H9 (cell line): Measurements from ENCODE around the gene COA5. TPM values are rescaled to one million over a fixed set of nuclear protein-coding genes. Genes with fewer than 3 reads are reported as not detected.

ENCODE experiments used
- DNase-seq: peaks from one replicate; pipeline ENCODE4 v3.0.0-alpha.2; 2017
- H2AFZ ChIP-seq: one replicate; pipeline ENCODE4 v1.6.1; 2013; ENCODE audit warnings: mild to moderate bottlenecking, low read length, control low read depth, moderate library complexity
- H2AK5ac ChIP-seq: 2 replicates; pipeline ENCODE4 v1.6.1; 2013; ENCODE audit warnings: low read length, control low read depth, mixed read lengths; ENCODE audit not compliant: insufficient read length
- H2BK120ac ChIP-seq: one replicate; pipeline ENCODE4 v1.6.1; 2013; ENCODE audit warnings: low read depth, mild to moderate bottlenecking, low read length, control low read depth, inconsistent platforms; ENCODE audit not compliant: poor library complexity, severe bottlenecking
- H2BK12ac ChIP-seq: 2 replicates; pipeline ENCODE4 v1.6.1; 2013; ENCODE audit warnings: low read length, control low read depth, mixed read lengths, low read depth; ENCODE audit not compliant: insufficient read length
- H2BK15ac ChIP-seq: 2 replicates; pipeline ENCODE4 v1.6.1; 2013; ENCODE audit warnings: low read depth, low read length, control low read depth
- H2BK20ac ChIP-seq: one replicate; pipeline ENCODE4 v1.6.1; 2013; ENCODE audit warnings: low read depth, mild to moderate bottlenecking, low read length, control low read depth, inconsistent platforms; ENCODE audit not compliant: poor library complexity, severe bottlenecking
- H2BK5ac ChIP-seq: 2 replicates; pipeline ENCODE4 v1.6.1; 2013; ENCODE audit warnings: low read length, control low read depth, mixed read lengths; ENCODE audit not compliant: insufficient read length
- H3K14ac ChIP-seq: 2 replicates; pipeline ENCODE4 v1.6.1; 2013; ENCODE audit warnings: low read length, control low read depth; ENCODE audit not compliant: insufficient read depth
- H3K18ac ChIP-seq: 2 replicates; pipeline ENCODE4 v1.6.1; 2013; ENCODE audit warnings: low read depth, mild to moderate bottlenecking, mixed read lengths, low read length, control low read depth; ENCODE audit not compliant: insufficient read length
- H3K23ac ChIP-seq: 2 replicates; pipeline ENCODE4 v1.6.1; 2013; ENCODE audit warnings: low read length, control low read depth, mixed read lengths, low read depth; ENCODE audit not compliant: insufficient read length
- H3K23me2 ChIP-seq: 2 replicates; pipeline ENCODE4 v1.6.1; 2013; ENCODE audit warnings: low read depth, mild to moderate bottlenecking, mixed read lengths, low read length, control low read depth; ENCODE audit not compliant: insufficient read length, poor library complexity, severe bottlenecking
- H3K27ac ChIP-seq: 2 replicates; pipeline ENCODE4 v1.5.1; 2013; ENCODE audit warnings: low read length, control low read depth, mixed read lengths, low read depth; ENCODE audit not compliant: insufficient read length
- H3K27me3 ChIP-seq: 2 replicates; pipeline ENCODE4 v1.6.1; 2013; ENCODE audit warnings: low read length, control low read depth, inconsistent platforms; ENCODE audit not compliant: insufficient read depth
- H3K4ac ChIP-seq: 2 replicates; pipeline ENCODE4 v1.6.1; 2013; ENCODE audit warnings: low read depth, mild to moderate bottlenecking, control low read depth, inconsistent platforms, low read length, moderate library complexity
- H3K4me1 ChIP-seq: 2 replicates; pipeline ENCODE4 v1.6.1; 2013; ENCODE audit warnings: low read length, control low read depth, inconsistent platforms; ENCODE audit not compliant: insufficient read depth
- H3K4me2 ChIP-seq: 2 replicates; pipeline ENCODE4 v1.6.1; 2013; ENCODE audit warnings: low read length, control low read depth, mixed read lengths; ENCODE audit not compliant: insufficient read length, insufficient read depth
- H3K56ac ChIP-seq: 2 replicates; pipeline ENCODE4 v1.6.1; 2013; ENCODE audit warnings: low read depth, mild to moderate bottlenecking, mixed read lengths, low read length, control low read depth; ENCODE audit not compliant: insufficient read length
- H3K79me1 ChIP-seq: 2 replicates; pipeline ENCODE4 v1.6.1; 2013; ENCODE audit warnings: low read depth, mild to moderate bottlenecking, moderate library complexity, low read length, control low read depth, inconsistent platforms; ENCODE audit not compliant: insufficient read depth, poor library complexity, severe bottlenecking
- H3K79me2 ChIP-seq: 2 replicates; pipeline ENCODE4 v1.6.1; 2013; ENCODE audit warnings: low read length, control low read depth, inconsistent platforms; ENCODE audit not compliant: insufficient read depth
- H3K9ac ChIP-seq: 2 replicates; pipeline ENCODE4 v1.6.1; 2013; ENCODE audit warnings: low read length, control low read depth, mixed read lengths; ENCODE audit not compliant: insufficient read length; ENCODE audit errors: extremely low read depth
- H3K9me3 ChIP-seq: one replicate; pipeline ENCODE4 v1.6.1; 2013; ENCODE audit warnings: low read depth, low read length, inconsistent platforms; ENCODE audit not compliant: control insufficient read depth
- H3T11ph ChIP-seq: one replicate; pipeline ENCODE4 v1.6.1; 2013; ENCODE audit warnings: mild to moderate bottlenecking, low read length, control low read depth, inconsistent platforms
- H4K20me1 ChIP-seq: one replicate; pipeline ENCODE4 v1.6.1; 2013; ENCODE audit not compliant: control insufficient read depth, insufficient read length, insufficient read depth
- H4K5ac ChIP-seq: 2 replicates; pipeline ENCODE4 v1.6.1; 2013; ENCODE audit warnings: low read depth, mild to moderate bottlenecking, mixed read lengths, low read length, control low read depth; ENCODE audit not compliant: insufficient read length
- H4K8ac ChIP-seq: replicated peaks from 2 replicates; pipeline ENCODE4 v1.6.1; 2013; ENCODE audit warnings: low read length, control low read depth, mixed read lengths, low read depth; ENCODE audit not compliant: insufficient read length
- H4K91ac ChIP-seq: 2 replicates; pipeline ENCODE4 v1.6.1; 2013; ENCODE audit warnings: low read depth, mild to moderate bottlenecking, moderate library complexity, mixed read lengths, low read length, control low read depth; ENCODE audit not compliant: insufficient read length
- H3K27ac Mint-ChIP-seq, 3 experiments: 2 replicates in 2 of 3; 3 replicates in 1 of 3; pipeline ENCODE4 v1.8.0; 2020 to 2021; ENCODE audit warnings: mixed read lengths in 3 of 3, mild to moderate bottlenecking in 1 of 3, moderate library complexity in 1 of 3
- H3K27me3 Mint-ChIP-seq: 2 replicates; pipeline ENCODE4 v1.8.0; 2021; ENCODE audit warnings: low read depth, mild to moderate bottlenecking, moderate library complexity, mixed read lengths
- H3K36me3 Mint-ChIP-seq, 3 experiments: 2 replicates in 2 of 3; 3 replicates in 1 of 3; pipeline ENCODE4 v1.8.0; 2020 to 2021; ENCODE audit warnings: low read depth in 3 of 3, mixed read lengths in 3 of 3; ENCODE audit not compliant: insufficient read depth in 1 of 3
- H3K4me1 Mint-ChIP-seq, 2 experiments: 2 replicates each; pipeline ENCODE4 v1.8.0; 2020; ENCODE audit warnings: mixed read lengths in 2 of 2
- H3K4me3 Mint-ChIP-seq, 2 experiments: 2 replicates in 1 of 2; 3 replicates in 1 of 2; pipeline ENCODE4 v1.8.0; 2020 to 2021; ENCODE audit warnings: mild to moderate bottlenecking in 2 of 2, mixed read lengths in 2 of 2, moderate library complexity in 1 of 2
- H3K9me3 Mint-ChIP-seq, 2 experiments: 2 replicates in 1 of 2; 3 replicates in 1 of 2; pipeline ENCODE4 v1.8.0; 2020; ENCODE audit warnings: mild to moderate bottlenecking in 2 of 2, mixed read lengths in 2 of 2, moderate library complexity in 1 of 2
- WGBS: extraction: QIAGEN DNeasy Blood & Tissue Kit; methylation state at CpG from one replicate; pipeline ENCODE4 v1.1.7; 2013; ENCODE audit warnings: missing lambda C conversion rate, low lambda C conversion rate, mixed read lengths; ENCODE audit not compliant: insufficient read length; ENCODE audit errors: extremely low coverage; 5-methylcytosine and 5-hydroxymethylcytosine counted together
- total RNA-seq: library from RNA; stranded (reverse); gene quantifications from 2 replicates; pipeline ENCODE4 v1.2.1, GENCODE V29; 2021
- TF ChIP-seq, protein P1 (sequence below): fragments of 200-600 bp; sonication (generic); conservative IDR thresholded peaks from 3 replicates; pipeline ENCODE4 v1.8.0; 2021; ENCODE audit warnings: antibody characterized with exemption, mild to moderate bottlenecking

COA5 gene
- total RNA-seq, 1 experiment from 2014 or later: 23.6 TPM

DNA sequence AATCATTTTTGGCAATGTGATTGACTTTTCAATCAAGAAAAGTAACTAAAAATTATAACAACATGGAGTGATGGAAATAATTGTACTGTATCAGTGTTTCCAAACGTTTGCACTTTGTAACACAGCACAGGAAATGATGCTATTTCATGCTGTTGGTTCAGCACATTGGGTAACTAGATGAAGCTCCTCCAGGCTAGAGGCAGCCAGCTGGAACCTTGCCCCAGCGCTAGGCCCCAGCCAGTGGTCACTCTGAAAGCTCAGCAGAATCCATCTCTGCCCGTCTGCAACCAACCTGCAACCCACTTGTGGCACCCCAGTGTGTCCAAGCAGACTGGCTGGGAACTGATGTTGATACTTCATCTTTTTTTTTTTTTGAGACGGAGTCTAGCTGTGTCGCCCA is 15.3 kb upstream of the COA5 start:
- H3K79me2 ChIP-seq: no peaks in the 10 kb centered on the region
- no peak overlapping the region for H3K4ac ChIP-seq
- Mint-ChIP-seq H3K27me3 (no peaks in the 10 kb centered on the region), H3K36me3 (no peaks in the 10 kb centered on the region), H3K4me1 (peaks cover 0 to 3% of the 10 kb centered on the region in 2 experiments; a peak in 1 of 4 replicates), H3K27ac (no peak overlapping the region), H3K9me3 (no peaks in the 10 kb centered on the region), H3K4me3 (no peak overlapping the region)
- no peak for DNase-seq
- no peak overlapping the region for H3K14ac ChIP-seq
- no peak overlapping the region for H3K9ac ChIP-seq
- no peak overlapping the region for H2BK12ac ChIP-seq
- H3K23ac ChIP-seq: no peak overlapping the region
- H3K79me1 ChIP-seq: no peaks in the 10 kb centered on the region
- no peaks in the 10 kb centered on the region for H3K4me1 ChIP-seq
- no peak overlapping the region for H4K5ac ChIP-seq
- no peaks in the 10 kb centered on the region for H3K27me3 ChIP-seq
- H3K27ac ChIP-seq: no peak overlapping the region
- H4K8ac ChIP-seq: no peak overlapping the region
- H2BK120ac ChIP-seq: no peak overlapping the region
- H2AK5ac ChIP-seq: no peak overlapping the region
- H3T11ph ChIP-seq: no peak overlapping the region
- H4K91ac ChIP-seq: no peak overlapping the region
- no peak overlapping the region for H3K4me2 ChIP-seq
- H3K56ac ChIP-seq: no peak overlapping the region
- H3K23me2 ChIP-seq: no peaks in the 10 kb centered on the region
- no peaks in the 10 kb centered on the region for H4K20me1 ChIP-seq
- TF ChIP-seq, protein P1, sequence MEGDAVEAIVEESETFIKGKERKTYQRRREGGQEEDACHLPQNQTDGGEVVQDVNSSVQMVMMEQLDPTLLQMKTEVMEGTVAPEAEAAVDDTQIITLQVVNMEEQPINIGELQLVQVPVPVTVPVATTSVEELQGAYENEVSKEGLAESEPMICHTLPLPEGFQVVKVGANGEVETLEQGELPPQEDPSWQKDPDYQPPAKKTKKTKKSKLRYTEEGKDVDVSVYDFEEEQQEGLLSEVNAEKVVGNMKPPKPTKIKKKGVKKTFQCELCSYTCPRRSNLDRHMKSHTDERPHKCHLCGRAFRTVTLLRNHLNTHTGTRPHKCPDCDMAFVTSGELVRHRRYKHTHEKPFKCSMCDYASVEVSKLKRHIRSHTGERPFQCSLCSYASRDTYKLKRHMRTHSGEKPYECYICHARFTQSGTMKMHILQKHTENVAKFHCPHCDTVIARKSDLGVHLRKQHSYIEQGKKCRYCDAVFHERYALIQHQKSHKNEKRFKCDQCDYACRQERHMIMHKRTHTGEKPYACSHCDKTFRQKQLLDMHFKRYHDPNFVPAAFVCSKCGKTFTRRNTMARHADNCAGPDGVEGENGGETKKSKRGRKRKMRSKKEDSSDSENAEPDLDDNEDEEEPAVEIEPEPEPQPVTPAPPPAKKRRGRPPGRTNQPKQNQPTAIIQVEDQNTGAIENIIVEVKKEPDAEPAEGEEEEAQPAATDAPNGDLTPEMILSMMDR: no peak
- no CpG with 5 or more reads among the region's 5 CpGs for WGBS
- no peak overlapping the region for H2AFZ ChIP-seq
- no peaks in the 10 kb centered on the region for H3K9me3 ChIP-seq
- no peak overlapping the region for H2BK5ac ChIP-seq
- H2BK15ac ChIP-seq: no peak overlapping the region
- H2BK20ac ChIP-seq: no peak overlapping the region
- H3K18ac ChIP-seq: no peak overlapping the region
